NAMALWA (cell line): ENCODE data around the gene UBE2K.
"Not testable (repeated sequence)": the region's sequence is repeated elsewhere in the genome, so short reads cannot be mapped to it uniquely, and the experiment has no call there.

Experiments used
- DNase-seq: peaks from one replicate; pipeline ENCODE4 v3.0.0-alpha.2; 2015; ENCODE audit warnings: low spot score

Gene UBE2K

GRCh38 chr4:39697740-39698423, at the start of gene UBE2K:
TSS of gene UBE2K (plus strand) at chr4:39698136. CDS start at chr4:39698328, 192 bp downstream.
- peak; percentile 92 for DNase-seq

GRCh38 chr4:39648213-39648612, 49.7 kb upstream of the UBE2K start:
- no peak for DNase-seq

- DNase-seq, result no peak
Measured at GRCh38 chr4:39648827-39649558, 48.9 kb upstream of the UBE2K start.

GRCh38 chr4:39649639-39650265, 48.2 kb upstream of the UBE2K start:
- DNase-seq, result no peak

- DNase-seq, result not testable (repeated sequence)
Measured at GRCh38 chr4:39651586-39651985, 46.4 kb upstream of the UBE2K start.

GRCh38 chr4:39655211-39655610, 42.7 kb upstream of the UBE2K start:
- DNase-seq, result no peak

GRCh38 chr4:39655876-39656275, 42.1 kb upstream of the UBE2K start:
- no peak for DNase-seq

GRCh38 chr4:39656638-39657037, 41.3 kb upstream of the UBE2K start:
- not testable (repeated sequence) for DNase-seq

GRCh38 chr4:39657465-39657864, 40.5 kb upstream of the UBE2K start:
- DNase-seq, result peak; percentile 35

GRCh38 chr4:39658756-39659155, 39.2 kb upstream of the UBE2K start:
- no peak for DNase-seq

GRCh38 chr4:39660045-39660444, 37.9 kb upstream of the UBE2K start:
- no peak for DNase-seq

GRCh38 chr4:39660757-39661156, 37.2 kb upstream of the UBE2K start:
- DNase-seq, result no peak

- DNase-seq, result no peak
Measured at GRCh38 chr4:39662683-39663082, 35.3 kb upstream of the UBE2K start.

GRCh38 chr4:39664828-39665731, 32.9 kb upstream of the UBE2K start:
- no peak for DNase-seq

GRCh38 chr4:39667706-39668105, 30.2 kb upstream of the UBE2K start:
- DNase-seq, result no peak

GRCh38 chr4:39668887-39669286, 29.0 kb upstream of the UBE2K start:
- DNase-seq, result no peak

GRCh38 chr4:39670296-39670695, 27.6 kb upstream of the UBE2K start:
- DNase-seq, result not testable (repeated sequence)

GRCh38 chr4:39675681-39676080, 22.3 kb upstream of the UBE2K start:
- DNase-seq, result not testable (repeated sequence)

- not testable (repeated sequence) for DNase-seq
Measured at GRCh38 chr4:39681003-39681402, 16.9 kb upstream of the UBE2K start.

- DNase-seq, result peak; percentile 68
Measured at GRCh38 chr4:39682138-39682537, 15.8 kb upstream of the UBE2K start.

GRCh38 chr4:39685990-39686389, 11.9 kb upstream of the UBE2K start:
- DNase-seq, result no peak

GRCh38 chr4:39687014-39687413, 10.9 kb upstream of the UBE2K start:
- peak; percentile 29 for DNase-seq
